Mesenchymal stem cell (in vitro differentiated cells and primary cell): ENCODE measurements around the gene IKBKE.
A peak's percentile ranks its signal among the peaks of the same experiment; 100 is the strongest.

Experiments used
- DNase-seq: peaks from one replicate; pipeline ENCODE4 v3.0.0-alpha.2; 2013
- H2AFZ ChIP-seq: one replicate; pipeline ENCODE4 v1.6.1; 2013; ENCODE audit warnings: low read depth, mild to moderate bottlenecking, control low read depth, inconsistent platforms, low read length, moderate library complexity
- H2AK5ac ChIP-seq: 2 replicates; pipeline ENCODE4 v1.6.1; 2013; ENCODE audit warnings: low read length, moderate library complexity, mild to moderate bottlenecking, inconsistent platforms; ENCODE audit not compliant: severe bottlenecking
- H2BK120ac ChIP-seq: one replicate; pipeline ENCODE4 v1.6.1; 2013; ENCODE audit warnings: low read depth, mild to moderate bottlenecking, inconsistent platforms, low read length, moderate library complexity
- H2BK12ac ChIP-seq, 2 experiments: one replicate each; pipeline ENCODE4 v1.6.1; 2013; ENCODE audit warnings: inconsistent platforms in 2 of 2, low read length in 2 of 2, mild to moderate bottlenecking in 2 of 2, moderate library complexity in 2 of 2, control low read depth in 1 of 2
- H2BK15ac ChIP-seq: one replicate; pipeline ENCODE4 v1.6.1; 2013; ENCODE audit warnings: mild to moderate bottlenecking, low read depth, inconsistent platforms; ENCODE audit not compliant: poor library complexity, severe bottlenecking
- H2BK5ac ChIP-seq: 2 replicates; pipeline ENCODE4 v1.6.1; 2013; ENCODE audit warnings: low read depth, mild to moderate bottlenecking, low read length, control low read depth, inconsistent platforms; ENCODE audit not compliant: poor library complexity, severe bottlenecking
- H3K14ac ChIP-seq, 2 experiments: one replicate each; pipeline ENCODE4 v1.6.1; 2013; ENCODE audit warnings: inconsistent platforms in 2 of 2, low read length in 2 of 2, control low read depth in 1 of 2, mild to moderate bottlenecking in 1 of 2, moderate library complexity in 1 of 2
- H3K18ac ChIP-seq, 2 experiments: one replicate each; pipeline ENCODE4 v1.6.1; 2013; ENCODE audit warnings: inconsistent platforms in 2 of 2, low read length in 2 of 2, control low read depth in 1 of 2, low read depth in 1 of 2, mild to moderate bottlenecking in 1 of 2
- H3K23ac ChIP-seq, 2 experiments: one replicate each; pipeline ENCODE4 v1.6.1; 2013; ENCODE audit warnings: inconsistent platforms in 2 of 2, low read length in 2 of 2, mild to moderate bottlenecking in 2 of 2, moderate library complexity in 2 of 2, control low read depth in 1 of 2
- H3K27ac ChIP-seq: 2 replicates; pipeline ENCODE4 v1.5.1; 2013; ENCODE audit warnings: mild to moderate bottlenecking, moderate library complexity, low read length, control low read depth, inconsistent platforms; ENCODE audit not compliant: poor library complexity, severe bottlenecking
- H3K27me3 ChIP-seq, 2 experiments: 2 replicates each; pipeline versions ENCODE4 v1.6.1 to v1.7.0; 2013; ENCODE audit warnings: low read length in 2 of 2, mild to moderate bottlenecking in 2 of 2, moderate library complexity in 2 of 2, control low read depth in 1 of 2, inconsistent platforms in 1 of 2; ENCODE audit not compliant: control insufficient read depth in 1 of 2, insufficient read depth in 1 of 2
- H3K36me3 ChIP-seq, 2 experiments: 2 replicates each; pipeline versions ENCODE4 v1.6.1 to v1.7.0; 2013; ENCODE audit warnings: low read length in 2 of 2, control low read depth in 1 of 2, inconsistent platforms in 1 of 2, low read depth in 1 of 2, mild to moderate bottlenecking in 1 of 2; ENCODE audit not compliant: insufficient read depth in 2 of 2, control insufficient read depth in 1 of 2
- H3K4ac ChIP-seq, 2 experiments: one replicate each; pipeline ENCODE4 v1.6.1; 2013; ENCODE audit warnings: inconsistent platforms in 2 of 2, low read length in 2 of 2, mild to moderate bottlenecking in 2 of 2, moderate library complexity in 2 of 2, control low read depth in 1 of 2, low read depth in 1 of 2
- H3K4me1 ChIP-seq: 2 replicates; pipeline ENCODE4 v1.6.1; 2013; ENCODE audit warnings: low read depth, low read length, control low read depth; ENCODE audit not compliant: control insufficient read depth, insufficient read depth
- H3K4me2 ChIP-seq: 2 replicates; pipeline ENCODE4 v1.6.1; 2013; ENCODE audit warnings: low read length, mild to moderate bottlenecking, inconsistent platforms; ENCODE audit not compliant: poor library complexity, severe bottlenecking
- H3K4me3 ChIP-seq, 2 experiments: 2 replicates each; pipeline versions ENCODE4 v1.5.1 to v1.7.0; 2013; ENCODE audit warnings: low read length in 2 of 2, mild to moderate bottlenecking in 2 of 2, control low read depth in 1 of 2, low read depth in 1 of 2; ENCODE audit not compliant: insufficient read depth in 1 of 2
- H3K79me1 ChIP-seq: replicated peaks from 2 replicates; pipeline ENCODE4 v1.6.1; 2013; ENCODE audit warnings: mild to moderate bottlenecking, control low read depth, low read length, inconsistent platforms; ENCODE audit not compliant: poor library complexity, severe bottlenecking
- H3K9ac ChIP-seq: 2 replicates; pipeline ENCODE4 v1.7.0; 2013; ENCODE audit warnings: mild to moderate bottlenecking, low read length, moderate library complexity
- H3K9me3 ChIP-seq: 2 replicates; pipeline ENCODE4 v1.7.0; 2013; ENCODE audit warnings: mild to moderate bottlenecking, low read length; ENCODE audit not compliant: control insufficient read depth
- H4K8ac ChIP-seq: one replicate; pipeline ENCODE4 v1.6.1; 2013; ENCODE audit warnings: inconsistent platforms, mild to moderate bottlenecking, low read length, moderate library complexity
- H4K91ac ChIP-seq: one replicate; pipeline ENCODE4 v1.6.1; 2013; ENCODE audit warnings: mild to moderate bottlenecking, low read length, inconsistent platforms
- WGBS: methylation state at CpG from one replicate; pipeline ENCODE4 v1.1.7; 2013; ENCODE audit warnings: mixed read lengths; 5-methylcytosine and 5-hydroxymethylcytosine counted together

Gene IKBKE

GRCh38 chr1:206487970-206488369 is 17.7 kb downstream of the IKBKE start:
- Histone ChIP-seq H2BK120ac (no peak overlapping the region), H2BK15ac (no peak overlapping the region), H3K4me2 (no peak overlapping the region), H2AK5ac (no peak overlapping the region), H3K79me1 (peaks cover 2% of the 10 kb centered on the region), H3K4me3 (no peak overlapping the region), H4K8ac (no peak overlapping the region), H2AFZ (no peak overlapping the region), H3K27me3 (no peaks in the 10 kb centered on the region), H2BK5ac (no peak overlapping the region), H3K23ac (no peak overlapping the region), H3K9ac (peak overlapping the region; percentile 9), H4K91ac (no peak overlapping the region), H3K36me3 (peaks cover 61 to 65% of the 10 kb centered on the region in 2 experiments), H3K27ac (no peak overlapping the region), H3K4me1 (peaks cover 5% of the 10 kb centered on the region), H3K4ac (no peak overlapping the region), H2BK12ac (no peak overlapping the region), H3K18ac (no peak overlapping the region), H3K9me3 (no peaks in the 10 kb centered on the region), H3K14ac (no peak overlapping the region)
- WGBS = 98% methylated on average over 7 of the region's 7 CpGs
- DNase-seq = no peak

GRCh38 chr1:206488466-206488865 is 18.2 kb downstream of the IKBKE start:
- H2AK5ac ChIP-seq = no peak overlapping the region
- H2BK15ac ChIP-seq = no peak overlapping the region
- no peak overlapping the region for H3K23ac ChIP-seq
- H2BK120ac ChIP-seq = no peak overlapping the region
- H2BK5ac ChIP-seq = no peak overlapping the region
- peaks cover 5% of the 10 kb centered on the region for H3K4me1 ChIP-seq
- H3K27me3 ChIP-seq = no peaks in the 10 kb centered on the region
- DNase-seq = no peak
- no peak overlapping the region for H3K4ac ChIP-seq
- H2AFZ ChIP-seq = no peak overlapping the region
- no peak overlapping the region for H3K4me2 ChIP-seq
- H4K91ac ChIP-seq = no peak overlapping the region
- H4K8ac ChIP-seq = no peak overlapping the region
- H3K27ac ChIP-seq = no peak overlapping the region
- no peaks in the 10 kb centered on the region for H3K9me3 ChIP-seq
- H2BK12ac ChIP-seq = no peak overlapping the region
- peaks cover 2% of the 10 kb centered on the region for H3K79me1 ChIP-seq
- H3K18ac ChIP-seq = no peak overlapping the region
- H3K4me3 ChIP-seq = no peak overlapping the region
- H3K9ac ChIP-seq = no peak overlapping the region
- H3K14ac ChIP-seq = no peak overlapping the region
- 83% methylated on average over 1 of the region's 3 CpGs for WGBS
- peaks cover 62 to 65% of the 10 kb centered on the region in 2 experiments for H3K36me3 ChIP-seq

GRCh38 chr1:206489980-206490770 is 19.9 kb downstream of the IKBKE start:
- Histone ChIP-seq H3K9me3 (no peaks in the 10 kb centered on the region), H3K18ac (peak overlapping the region in 1 of 2 experiments; percentile 41), H3K4me3 (no peak overlapping the region), H2BK120ac (no peak overlapping the region), H4K91ac (no peak overlapping the region), H3K36me3 (peaks cover 64 to 68% of the 10 kb centered on the region in 2 experiments), H2AFZ (no peak overlapping the region), H2BK5ac (no peak overlapping the region), H2BK15ac (no peak overlapping the region), H3K4me1 (peaks cover 5% of the 10 kb centered on the region), H2AK5ac (no peak overlapping the region), H3K23ac (no peak overlapping the region), H3K9ac (peak overlapping the region; percentile 16), H3K4me2 (no peak overlapping the region), H3K27ac (no peak overlapping the region), H3K4ac (no peak overlapping the region), H3K79me1 (peaks cover 2% of the 10 kb centered on the region), H4K8ac (peak overlapping the region; percentile 57), H2BK12ac (no peak overlapping the region), H3K27me3 (no peaks in the 10 kb centered on the region), H3K14ac (no peak overlapping the region)
- 67% methylated on average over 20 of the region's 22 CpGs for WGBS
- peak; percentile 65 for DNase-seq

- H4K8ac ChIP-seq = no peak overlapping the region
These were observed 20.6 kb downstream of the IKBKE start for GRCh38 chr1:206490771-206491405.

More at GRCh38 chr1:206490771-206491405, 20.6 kb downstream of the IKBKE start:
- Histone ChIP-seq H3K79me1 (peaks cover 2% of the 10 kb centered on the region), H3K14ac (no peak overlapping the region), H3K27me3 (no peaks in the 10 kb centered on the region), H3K4me2 (no peak overlapping the region), H2BK15ac (no peak overlapping the region), H3K4ac (no peak overlapping the region), H3K9me3 (no peaks in the 10 kb centered on the region), H2BK120ac (no peak overlapping the region), H2AK5ac (no peak overlapping the region), H3K4me3 (no peak overlapping the region), H3K36me3 (peaks cover 59 to 67% of the 10 kb centered on the region in 2 experiments), H3K27ac (no peak overlapping the region), H3K4me1 (peaks cover 7% of the 10 kb centered on the region), H2BK5ac (no peak overlapping the region), H3K18ac (peak overlapping the region in 1 of 2 experiments; percentile 41), H3K9ac (peak overlapping the region; percentile 16), H4K91ac (no peak overlapping the region), H2BK12ac (no peak overlapping the region), H2AFZ (no peak overlapping the region), H3K23ac (no peak overlapping the region)
- peak; percentile 43 for DNase-seq
- 84% methylated on average over 12 of the region's 12 CpGs for WGBS
